Measurements from ENCODE around the gene CRKL.

Gene CRKL

DNA sequence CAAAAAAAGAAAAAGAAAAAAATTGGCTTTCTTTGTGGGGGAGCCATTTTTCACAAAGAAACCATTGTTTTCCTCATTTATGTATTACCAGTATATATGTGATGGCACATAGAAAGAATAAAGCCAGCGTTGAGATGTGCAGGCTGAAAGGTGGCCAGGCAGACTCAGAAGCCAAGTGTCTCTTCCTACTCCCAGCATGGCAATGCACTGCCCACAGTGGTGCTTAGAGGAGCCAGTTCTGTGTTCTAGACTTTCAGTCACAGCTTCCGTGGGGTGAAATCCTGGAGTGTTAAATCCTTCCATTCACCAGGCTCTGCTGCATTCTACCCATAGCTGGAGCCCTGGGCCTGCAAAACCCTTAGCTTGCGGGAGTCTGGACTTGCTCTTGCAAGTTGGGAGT, 39.5 kb upstream of the CRKL start:
- Mint-ChIP-seq H3K4me1 (no peaks in the 10 kb centered on the region), H3K9me3 (no peaks in the 10 kb centered on the region), H3K4me3 (no peak overlapping the region), H3K27me3 (ENCODE audit: low read depth) (no peaks in the 10 kb centered on the region), H3K36me3 (ENCODE audit: low read depth) (peaks cover 41% of the 10 kb centered on the region), H3K27ac (no peak overlapping the region)
- TF ChIP-seq CTCF (IDR thresholded peaks at IDR 0.05; ENCODE audit: unreplicated experiment in 3 of 3): no peak

DNA sequence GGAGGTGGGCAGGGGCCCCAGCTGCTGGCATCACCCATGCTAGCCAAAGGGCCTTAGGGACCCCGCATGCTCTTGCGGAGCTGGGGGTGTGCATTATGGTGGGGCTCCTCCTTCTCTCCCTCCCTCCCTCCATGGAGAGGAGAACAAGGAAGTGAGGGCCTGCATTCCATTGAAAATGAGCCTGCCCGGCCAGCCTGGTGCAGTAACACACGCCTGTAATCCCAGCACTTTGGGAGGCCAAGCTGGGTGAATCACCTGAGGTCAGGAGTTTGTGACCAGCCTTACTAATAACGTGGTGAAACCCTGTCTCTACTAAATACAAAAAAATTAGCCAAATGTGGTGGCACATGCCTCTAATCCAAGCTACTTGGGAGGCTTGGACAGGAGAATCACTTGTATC, 36.0 kb upstream of the CRKL start:
- Mint-ChIP-seq H3K27me3 (ENCODE audit: low read depth) (no peaks in the 10 kb centered on the region), H3K4me3 (no peak overlapping the region), H3K27ac (no peak overlapping the region), H3K36me3 (ENCODE audit: low read depth) (peaks cover 44% of the 10 kb centered on the region), H3K9me3 (no peaks in the 10 kb centered on the region), H3K4me1 (no peaks in the 10 kb centered on the region)
- TF ChIP-seq CTCF (IDR thresholded peaks at IDR 0.05; ENCODE audit: unreplicated experiment in 3 of 3): no peak

DNA sequence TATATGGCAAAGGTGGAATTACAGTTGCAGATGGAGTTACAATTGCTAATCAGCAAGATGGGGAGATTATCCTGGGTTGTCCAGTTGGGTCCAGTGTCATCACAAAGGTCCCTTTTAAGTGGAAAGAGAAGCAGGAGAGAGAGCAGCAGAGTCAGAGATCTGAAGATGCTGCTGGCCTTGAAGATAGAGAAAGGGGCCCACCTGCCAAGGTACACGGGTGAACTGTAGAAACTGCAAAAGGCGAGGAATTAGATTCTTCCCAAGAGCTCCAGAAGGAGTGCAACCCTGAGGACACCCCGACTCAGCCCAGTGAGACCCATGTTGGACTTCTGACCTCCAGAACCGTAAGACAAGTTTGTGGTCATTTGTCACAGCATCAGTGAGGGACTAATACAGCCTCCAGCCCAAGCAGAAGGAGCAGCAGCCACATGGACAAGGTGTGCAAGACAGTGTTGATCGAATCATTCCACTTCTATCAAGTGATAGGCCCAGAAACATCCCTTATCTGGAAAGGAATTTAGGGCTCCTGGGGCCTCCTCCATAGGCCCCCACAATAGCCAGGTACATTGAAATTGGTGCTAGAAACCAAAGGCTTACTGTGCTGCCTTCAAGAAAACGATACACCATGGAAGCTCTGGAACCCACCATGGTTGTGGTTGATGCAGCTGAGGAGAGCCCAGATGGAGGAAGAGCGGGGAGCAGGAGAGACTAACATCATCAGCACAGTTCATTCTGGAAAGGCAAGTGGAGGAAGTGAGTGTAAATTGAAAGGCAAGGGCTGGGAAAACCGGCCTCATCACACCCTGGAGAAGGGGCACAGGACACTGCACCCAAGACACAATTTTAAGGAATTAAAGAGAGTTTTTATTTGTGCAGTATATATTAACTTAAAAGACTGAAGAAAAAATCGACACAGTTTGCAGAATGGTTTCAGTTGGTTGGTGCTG, 35.1 kb upstream of the CRKL start:
- Mint-ChIP-seq H3K27me3 (ENCODE audit: low read depth) (no peaks in the 10 kb centered on the region), H3K36me3 (ENCODE audit: low read depth) (peaks cover 39% of the 10 kb centered on the region), H3K4me1 (no peaks in the 10 kb centered on the region), H3K9me3 (no peaks in the 10 kb centered on the region), H3K4me3 (no peak overlapping the region), H3K27ac (no peak overlapping the region)
- no peak for TF ChIP-seq CTCF (IDR thresholded peaks at IDR 0.05; ENCODE audit: unreplicated experiment in 3 of 3)

DNA sequence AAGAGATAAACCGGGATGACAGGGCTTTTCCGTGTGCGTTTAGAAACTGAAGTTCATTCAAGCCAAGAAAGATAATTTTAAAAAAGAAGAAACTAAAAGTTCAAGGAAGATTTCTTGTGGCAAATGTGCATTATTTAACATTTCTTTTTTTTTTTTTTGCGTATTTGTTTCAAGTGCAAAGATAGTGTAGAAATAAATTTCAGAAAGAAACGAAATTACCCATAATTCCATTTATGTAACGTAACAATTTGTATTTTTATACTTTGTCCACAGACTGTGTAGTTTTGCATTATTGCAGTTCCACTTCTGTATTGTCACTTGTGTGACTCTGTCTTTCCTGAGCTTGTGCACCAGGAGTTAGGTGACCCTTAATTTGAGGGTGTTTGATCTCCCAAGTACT, 34.4 kb upstream of the CRKL start:
- no peaks in the 10 kb centered on the region for H3K27me3 Mint-ChIP-seq (ENCODE audit: low read depth)
- peaks cover 43% of the 10 kb centered on the region for H3K36me3 Mint-ChIP-seq (ENCODE audit: low read depth)
- no peak for TF ChIP-seq CTCF (IDR thresholded peaks at IDR 0.05; ENCODE audit: unreplicated experiment in 3 of 3)
- H3K4me3 Mint-ChIP-seq: no peak overlapping the region
- H3K27ac Mint-ChIP-seq: no peak overlapping the region
- H3K4me1 Mint-ChIP-seq: no peaks in the 10 kb centered on the region
- no peaks in the 10 kb centered on the region for H3K9me3 Mint-ChIP-seq

DNA sequence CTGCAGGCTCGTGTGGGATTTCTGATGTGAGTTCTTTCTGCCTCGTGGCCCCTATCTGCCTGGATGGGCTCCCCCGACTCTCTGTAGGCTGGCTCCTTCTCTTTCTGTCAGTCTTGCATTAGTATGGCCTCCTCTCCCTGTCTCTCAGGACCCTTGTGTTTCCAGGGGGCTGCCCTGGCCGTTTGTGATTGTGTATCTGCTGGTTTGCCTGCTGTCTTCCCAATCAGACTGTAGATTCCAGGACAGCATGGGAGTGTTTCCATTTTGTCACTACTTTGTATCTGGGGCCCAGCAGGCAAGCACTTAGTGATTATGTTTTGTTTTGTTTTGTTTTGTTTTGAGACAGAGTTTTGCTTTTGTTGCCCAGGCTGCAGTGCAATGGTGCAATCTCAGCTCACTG, 32.8 kb upstream of the CRKL start:
- Mint-ChIP-seq H3K4me3 (no peak overlapping the region), H3K27me3 (ENCODE audit: low read depth) (no peaks in the 10 kb centered on the region), H3K36me3 (ENCODE audit: low read depth) (peaks cover 51% of the 10 kb centered on the region)

More for the DNA sequence above, 32.8 kb upstream of the CRKL start:
- Mint-ChIP-seq H3K9me3 (no peaks in the 10 kb centered on the region), H3K4me1 (no peaks in the 10 kb centered on the region), H3K27ac (no peak overlapping the region)
- TF ChIP-seq CTCF (IDR thresholded peaks at IDR 0.05; ENCODE audit: unreplicated experiment in 3 of 3): no peak

Measured in nephron (organoid).